OCI-M2 (cell line): ENCODE data around the gene SCUBE2.

Source experiments
- DNase-seq: peaks from one replicate; lab custom pipeline; 2025; ENCODE audit not compliant: unreplicated experiment; lab: John Stamatoyannopoulos, UW

Gene SCUBE2

DNA sequence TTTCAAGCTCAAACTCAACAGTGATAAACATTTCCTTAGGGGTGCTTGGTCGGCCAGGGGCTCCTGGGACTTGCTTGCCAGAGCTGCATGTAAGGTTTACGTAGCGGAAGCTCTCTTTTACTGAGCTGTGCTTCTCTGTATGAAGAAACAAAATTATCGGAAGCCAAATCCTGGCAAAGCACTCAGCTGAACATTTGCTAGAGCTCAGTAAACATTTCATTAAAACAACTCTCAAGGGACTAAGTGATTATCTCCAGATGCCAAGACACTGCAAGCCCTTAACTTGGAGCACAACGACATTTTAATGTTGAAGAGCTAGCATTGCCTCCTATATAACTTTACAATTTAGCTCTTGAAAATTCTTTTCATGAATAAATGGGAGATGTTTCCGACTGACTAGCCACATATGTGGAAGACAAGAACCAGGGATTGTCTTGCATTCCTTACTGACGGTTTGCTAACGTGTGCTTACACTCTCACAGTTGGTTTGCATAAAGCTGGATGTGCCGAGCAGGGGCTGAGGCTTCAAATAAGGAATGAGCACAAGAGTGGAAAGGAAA is 43.4 kb downstream of the SCUBE2 start:
- no peak for DNase-seq

DNA sequence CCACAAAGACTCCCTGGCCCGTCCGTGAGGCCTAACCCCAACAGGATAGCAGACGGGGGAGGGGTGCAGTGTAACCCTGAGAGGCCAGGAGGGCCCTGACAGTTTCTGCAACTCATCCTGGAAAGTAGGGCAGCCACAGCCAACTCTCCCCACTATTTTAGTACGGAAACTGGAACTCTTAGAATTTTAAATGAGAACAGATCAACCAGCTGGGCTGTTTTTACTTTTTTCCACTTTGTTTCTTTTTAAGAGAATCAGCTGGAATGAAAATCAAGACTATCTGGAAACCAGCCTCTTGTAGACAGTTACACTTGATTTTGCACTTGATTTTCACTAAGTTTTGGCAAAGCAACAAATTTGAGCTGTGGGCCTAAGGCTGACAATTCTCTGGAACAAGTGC is 44.9 kb downstream of the SCUBE2 start:
- DNase-seq = no peak

DNA sequence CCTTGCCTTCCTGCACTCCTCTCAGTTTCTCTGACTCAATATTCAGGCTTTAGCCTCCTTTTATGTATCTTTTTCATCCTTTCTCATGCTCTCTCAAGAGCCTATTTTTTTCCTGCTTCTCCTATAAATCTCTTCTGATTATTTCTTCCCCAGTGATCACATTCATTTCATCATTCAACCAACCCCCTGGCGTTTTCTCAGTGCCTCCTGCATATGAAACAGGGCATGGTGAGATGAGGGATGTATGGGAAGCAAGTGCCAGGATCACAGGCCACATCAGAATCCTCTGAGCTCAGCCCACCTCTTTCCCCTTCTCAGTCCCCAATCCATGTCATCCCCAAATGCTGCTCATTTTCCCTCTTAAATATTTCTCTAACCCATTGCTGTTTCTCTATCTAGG is 48.9 kb downstream of the SCUBE2 start:
- DNase-seq = no peak

DNA sequence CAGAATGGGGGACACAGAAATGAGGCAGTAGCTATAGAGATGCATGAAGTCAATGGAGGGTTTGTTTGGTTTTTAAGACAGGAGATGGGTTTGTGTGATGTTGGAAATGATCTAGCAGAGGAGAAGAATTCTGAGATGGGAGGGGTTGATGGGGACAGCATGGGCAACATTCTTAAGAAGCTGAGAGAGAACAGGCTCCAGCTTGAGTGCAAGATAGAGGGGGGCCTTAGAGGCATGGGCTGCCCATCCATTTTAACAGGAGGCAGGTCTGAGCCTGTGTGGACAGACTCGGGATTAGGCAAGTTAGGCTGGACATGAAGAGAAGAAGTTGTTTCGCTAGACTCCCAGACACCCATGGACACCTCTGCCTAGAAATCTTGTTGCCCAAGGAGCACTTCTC is 49.7 kb downstream of the SCUBE2 start:
- DNase-seq = no peak

- no peak for DNase-seq
These were observed 51.0 kb downstream of the SCUBE2 start for GRCh38 chr11:9040410-9040809.

- DNase-seq = no peak
These were observed 51.5 kb downstream of the SCUBE2 start for GRCh38 chr11:9039863-9040262.

GRCh38 chr11:9039198-9039597 is 52.2 kb downstream of the SCUBE2 start:
- no peak for DNase-seq

- no peak for DNase-seq
These were observed 52.9 kb downstream of the SCUBE2 start for GRCh38 chr11:9038541-9038940.

DNA sequence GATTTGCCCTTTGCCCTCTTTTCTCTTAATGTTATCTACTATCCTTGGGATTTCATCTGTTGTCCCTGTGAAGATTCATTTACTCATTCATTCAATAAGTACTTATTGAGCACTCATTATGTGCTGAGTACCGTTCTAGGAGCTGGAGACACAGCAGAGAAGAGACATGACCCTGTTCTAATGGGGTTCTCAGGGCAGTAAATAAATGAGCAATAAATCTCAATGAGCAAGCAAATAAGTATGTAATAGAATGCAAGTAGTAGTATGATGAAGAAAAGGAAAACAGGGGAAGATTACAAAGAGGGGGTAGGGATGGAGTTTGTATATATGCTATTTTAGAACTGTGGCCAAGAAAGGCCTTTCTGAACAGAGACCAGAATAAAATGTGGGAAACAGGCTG is 53.4 kb downstream of the SCUBE2 start:
- no peak for DNase-seq

DNA sequence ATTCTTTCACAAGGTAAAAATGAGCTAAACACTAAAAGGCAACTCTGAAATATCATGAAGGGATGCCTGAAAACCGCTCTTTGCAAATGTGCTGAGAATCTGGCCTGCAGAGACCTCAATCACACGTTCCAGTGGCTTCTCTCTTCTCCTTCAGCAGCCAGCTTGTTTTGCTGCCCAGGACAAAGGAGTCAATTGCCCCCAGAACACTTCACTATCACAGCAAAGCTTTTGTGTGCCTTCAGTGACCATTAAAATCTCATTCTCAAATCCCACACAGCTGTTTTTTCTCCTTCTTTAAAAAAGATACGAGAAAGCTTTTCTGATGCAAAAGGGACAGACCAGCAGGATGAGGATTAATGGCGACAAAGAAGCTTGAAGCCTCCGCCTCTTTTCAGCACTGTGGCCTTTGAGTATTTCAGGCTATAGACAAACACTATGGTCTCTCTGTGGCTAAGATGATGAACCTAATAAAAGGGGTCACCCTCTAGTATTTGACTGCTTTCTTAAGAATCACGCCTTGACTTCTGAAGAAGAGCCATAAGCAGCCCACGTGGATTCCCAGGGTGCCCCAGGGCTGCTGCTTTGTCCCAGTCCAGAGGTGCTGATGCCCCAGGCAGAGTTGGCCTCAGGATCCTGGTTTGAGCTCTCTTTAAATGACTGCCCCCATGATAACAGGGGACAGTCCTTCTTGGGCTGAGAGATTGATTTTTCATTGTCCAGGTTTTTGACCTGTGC is 54.2 kb downstream of the SCUBE2 start:
- DNase-seq = no peak

DNA sequence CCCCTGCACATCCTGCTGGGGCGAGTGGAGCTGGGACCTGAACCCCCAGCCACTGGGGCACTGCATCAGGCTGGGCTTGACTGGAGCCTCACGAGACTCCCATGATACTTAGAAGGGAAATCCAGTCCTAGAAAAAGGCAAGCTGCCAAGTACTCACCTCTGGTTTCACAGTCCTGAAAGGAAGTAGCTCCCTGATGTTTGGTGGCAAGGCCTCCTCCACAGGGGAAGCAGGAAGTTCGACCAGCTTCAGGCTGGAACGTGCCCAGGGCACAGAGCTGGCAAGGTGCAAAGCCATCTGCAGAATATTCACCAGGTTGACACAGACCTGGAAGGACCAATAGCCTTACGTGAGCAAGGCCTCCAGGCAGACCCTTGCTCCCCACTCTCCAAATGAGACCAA is 60.8 kb downstream of the SCUBE2 start:
- DNase-seq = no peak

DNA sequence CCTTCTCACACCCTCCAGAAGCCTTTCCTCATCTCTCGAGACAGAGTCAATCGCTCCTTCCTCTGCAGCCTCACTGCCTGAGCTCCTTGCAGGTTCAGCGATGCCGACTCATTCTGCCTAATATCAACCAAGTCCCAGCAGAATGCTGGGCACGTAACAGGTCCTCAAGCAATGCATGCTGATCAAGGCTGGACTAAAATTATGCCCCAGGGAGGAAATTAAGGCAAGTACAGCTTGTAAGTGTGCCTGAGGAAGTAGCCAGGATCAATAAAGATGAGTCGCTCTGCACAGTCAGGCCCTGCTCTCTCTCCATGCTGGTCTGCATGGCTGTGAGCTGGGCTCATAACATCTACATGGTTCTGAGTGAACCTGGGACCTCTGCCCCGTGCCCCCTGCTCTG is 62.0 kb downstream of the SCUBE2 start:
- DNase-seq = no peak

- no peak for DNase-seq
These were observed 62.8 kb downstream of the SCUBE2 start for GRCh38 chr11:9028581-9028980.

DNA sequence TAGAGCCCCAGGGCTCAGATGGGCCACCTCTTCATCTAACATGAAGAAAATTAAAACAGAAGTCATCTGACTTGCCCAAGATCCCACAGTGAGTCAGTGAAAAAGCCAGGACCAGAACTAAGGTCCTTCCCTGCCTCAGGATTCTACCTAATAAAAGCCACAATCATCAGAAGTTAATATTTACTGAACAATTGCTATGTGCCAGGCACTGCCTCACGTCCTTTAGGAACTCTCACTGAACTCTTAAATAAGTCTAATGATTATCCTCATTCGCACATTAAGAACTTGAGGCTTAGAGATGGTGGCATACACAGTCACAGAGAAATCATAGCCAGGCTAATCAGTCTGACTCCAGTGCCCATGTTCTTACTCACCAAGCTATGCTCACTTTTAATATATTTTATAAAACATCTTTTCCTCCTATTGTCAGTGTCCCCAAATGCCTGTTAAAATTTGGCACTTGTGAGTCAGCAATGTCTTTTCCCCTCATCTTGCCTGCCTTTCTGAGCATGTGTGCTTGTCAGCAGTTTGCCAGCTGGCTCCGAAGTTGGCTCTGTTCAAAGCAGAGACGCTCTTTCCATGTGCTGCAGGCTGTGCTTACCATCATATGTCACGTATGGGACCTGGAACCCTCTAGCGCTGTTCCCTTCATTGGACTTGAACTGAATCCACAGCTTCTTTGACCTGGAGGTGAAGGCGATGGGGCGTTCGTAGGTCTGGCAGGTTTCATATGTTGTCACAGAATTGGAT is 66.1 kb downstream of the SCUBE2 start:
- no peak for DNase-seq

GRCh38 chr11:9022961-9023680 is 68.3 kb downstream of the SCUBE2 start:
- no peak for DNase-seq

DNA sequence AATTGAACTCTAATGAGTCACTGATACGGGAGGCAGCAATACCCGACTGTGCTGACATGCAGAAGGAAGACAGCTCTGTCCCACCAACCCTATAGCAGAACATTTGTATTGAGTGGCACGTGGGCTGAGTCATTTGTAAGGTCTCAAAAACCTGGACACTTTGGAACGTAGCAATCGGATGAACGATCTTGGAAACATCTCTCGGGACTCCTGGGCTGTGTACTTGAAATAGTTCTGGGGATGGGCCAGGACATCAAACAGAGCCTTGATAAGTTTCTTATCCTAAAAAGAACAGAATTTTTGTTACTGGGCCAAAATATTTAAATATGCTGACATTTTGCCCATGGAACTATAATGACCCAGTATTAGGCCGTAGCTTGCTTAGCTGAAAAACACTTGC is 70.5 kb downstream of the SCUBE2 start:
- DNase-seq = no peak

- DNase-seq = no peak
These were observed 71.5 kb downstream of the SCUBE2 start for GRCh38 chr11:9019861-9020260.

DNA sequence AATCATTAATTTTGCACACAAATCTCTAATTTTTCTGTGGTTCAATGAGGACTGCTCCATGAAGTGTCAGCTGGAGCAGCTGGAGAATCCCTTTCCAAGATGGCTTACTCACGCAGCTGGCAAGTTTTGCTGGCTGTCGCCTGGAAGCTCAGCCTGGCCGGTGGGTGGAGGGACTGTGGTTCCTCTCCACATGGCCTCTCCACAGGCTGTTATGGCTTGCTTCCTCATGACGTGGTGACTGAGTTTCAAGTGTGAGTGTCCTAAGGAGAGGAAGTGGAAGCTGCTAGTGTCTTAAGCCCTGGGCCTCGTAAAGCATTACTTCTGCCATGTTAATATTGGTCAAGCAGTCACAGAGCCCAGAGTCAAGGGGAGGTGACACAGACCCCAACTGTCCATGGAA is 73.6 kb downstream of the SCUBE2 start:
- no peak for DNase-seq

- no peak for DNase-seq
These were observed 74.3 kb downstream of the SCUBE2 start for GRCh38 chr11:9016916-9017642.

- DNase-seq = no peak
These were observed 75.7 kb downstream of the SCUBE2 start for GRCh38 chr11:9015677-9016076.

GRCh38 chr11:9014826-9015225 is 76.6 kb downstream of the SCUBE2 start:
- DNase-seq = no peak
